ENCODE data around the gene XPNPEP2.

The XPNPEP2 gene

GRCh38 chrX:129738466-129739308 lies at the start of gene XPNPEP2:
TSS of gene XPNPEP2 (plus strand) at chrX:129738979. CDS start at chrX:129739214, 235 bp downstream.
- DNase-seq (ENCODE audit: low read depth), result peak; percentile 79

DNA sequence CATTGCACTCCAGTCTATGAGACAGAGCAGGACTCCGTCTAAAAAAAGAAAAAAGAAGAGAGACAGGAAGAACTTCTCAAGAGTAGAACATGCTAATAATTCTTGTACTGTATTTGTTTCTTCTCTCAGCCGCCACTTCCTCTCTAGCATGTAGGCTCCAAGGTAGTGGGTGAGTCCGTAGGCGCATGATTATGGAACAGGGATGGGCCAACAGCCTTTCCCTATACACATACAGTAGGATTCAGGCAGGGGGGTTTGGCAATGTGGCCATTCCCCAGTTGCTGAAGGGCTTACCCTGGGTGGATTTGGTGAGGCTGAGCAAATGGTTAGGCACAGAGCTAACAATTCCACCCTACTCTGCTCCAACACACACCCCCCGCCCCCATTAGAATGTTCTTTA lies 49.0 kb upstream of the XPNPEP2 start:
- DNase-seq (ENCODE audit: low read depth), result no peak

- peak; percentile 43 for DNase-seq (ENCODE audit: low read depth)
These were observed 48.3 kb upstream of the XPNPEP2 start for GRCh38 chrX:129690435-129690834.

- DNase-seq (ENCODE audit: low read depth), result no peak
These were observed 45.4 kb upstream of the XPNPEP2 start for GRCh38 chrX:129693354-129693753.

DNA sequence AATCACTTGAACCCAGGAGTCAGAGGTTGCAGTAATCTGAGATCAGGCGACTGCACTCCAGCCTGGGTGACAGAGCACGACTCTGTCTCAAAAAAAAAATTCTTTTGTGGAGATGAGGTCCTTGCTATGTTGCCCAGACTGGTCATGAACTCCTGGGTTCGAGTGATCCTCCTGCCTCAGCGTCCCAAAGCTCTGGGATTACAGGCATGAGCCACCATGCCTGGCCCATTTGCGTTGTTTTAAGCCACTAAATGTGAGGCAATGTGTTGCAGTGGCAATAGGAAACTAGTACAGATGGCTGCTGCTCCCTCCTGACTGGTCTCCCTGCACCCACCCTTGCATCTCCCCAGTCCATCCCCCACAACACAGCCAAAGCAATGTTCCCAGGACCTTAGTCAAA lies 44.0 kb upstream of the XPNPEP2 start:
- no peak for DNase-seq (ENCODE audit: low read depth)

- DNase-seq (ENCODE audit: low read depth), result no peak
These were observed 43.2 kb upstream of the XPNPEP2 start for GRCh38 chrX:129695535-129695934.

GRCh38 chrX:129695937-129696336 lies 42.8 kb upstream of the XPNPEP2 start:
- DNase-seq (ENCODE audit: low read depth), result no peak

DNA sequence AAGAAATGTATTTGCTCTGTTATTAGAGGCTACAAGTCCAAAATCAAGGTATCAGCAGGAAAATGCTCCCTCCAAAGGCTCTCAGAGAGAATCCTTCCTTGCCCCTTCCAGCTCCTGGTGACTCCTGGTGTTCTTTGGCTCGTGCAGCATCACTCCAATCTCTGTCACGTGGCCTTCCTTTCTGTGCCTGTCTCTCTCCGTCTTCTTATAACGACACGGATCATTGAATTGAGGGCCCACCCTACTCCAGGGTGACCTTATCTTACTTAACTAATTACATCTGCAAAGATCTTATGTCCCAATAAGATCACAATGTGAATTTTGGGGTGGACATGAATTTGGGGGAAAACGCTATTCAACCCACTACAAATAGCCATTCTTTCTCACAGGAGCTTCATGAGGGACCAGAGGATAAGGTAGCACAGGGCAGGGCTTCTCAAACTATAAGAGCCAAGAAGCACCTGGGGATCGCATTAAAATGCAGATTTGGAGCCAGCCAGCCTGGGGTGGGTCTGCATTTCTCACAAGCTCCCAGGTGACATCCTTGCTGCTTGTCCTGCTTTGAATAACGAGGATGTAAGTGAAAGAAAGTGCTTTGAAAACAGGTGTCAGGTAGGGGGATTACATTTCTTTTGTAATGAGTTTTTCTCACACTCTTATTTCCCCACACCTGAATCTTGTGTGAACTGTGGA lies 42.2 kb upstream of the XPNPEP2 start:
- DNase-seq (ENCODE audit: low read depth), result no peak

- DNase-seq (ENCODE audit: low read depth), result no peak
These were observed 41.5 kb upstream of the XPNPEP2 start for GRCh38 chrX:129697204-129697829.

DNA sequence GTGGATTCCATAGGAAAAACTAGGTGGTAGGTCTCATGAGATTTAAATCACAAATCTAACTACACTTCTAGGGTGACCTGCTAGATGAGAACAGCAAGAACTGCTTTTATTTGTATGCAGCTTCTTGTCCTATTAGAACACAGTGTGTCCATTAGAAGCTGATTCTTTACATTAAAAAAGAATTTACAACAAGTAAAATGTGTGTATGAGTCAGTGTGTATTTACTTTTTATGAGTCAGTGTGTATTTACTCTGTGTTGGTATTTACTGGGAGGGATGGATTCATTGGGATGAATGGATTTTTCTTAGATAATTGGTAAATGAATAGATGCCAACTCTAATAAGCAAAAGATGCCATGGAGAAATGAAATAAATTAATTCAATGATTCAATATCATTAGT lies 40.6 kb upstream of the XPNPEP2 start:
- DNase-seq (ENCODE audit: low read depth), result no peak

DNA sequence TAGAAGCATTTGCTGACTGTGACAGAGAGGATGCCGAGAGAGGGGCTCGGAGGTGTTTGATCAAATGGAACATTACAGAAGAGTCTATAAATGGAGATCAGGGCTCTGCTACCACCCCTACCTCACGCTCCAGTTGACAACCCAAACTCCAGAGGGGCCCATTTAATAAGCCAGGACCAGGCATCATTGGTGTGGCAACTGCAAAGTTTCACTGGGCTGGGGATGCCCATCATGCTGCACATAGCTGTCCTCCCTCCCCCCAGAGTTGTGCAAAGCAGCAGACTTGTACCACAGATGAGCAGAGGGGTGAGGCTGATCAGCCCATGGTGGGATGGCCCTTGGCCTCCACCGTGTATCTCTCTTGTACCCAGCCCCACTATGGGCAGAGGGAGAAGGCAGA lies 38.2 kb upstream of the XPNPEP2 start:
- DNase-seq (ENCODE audit: low read depth), result no peak

DNA sequence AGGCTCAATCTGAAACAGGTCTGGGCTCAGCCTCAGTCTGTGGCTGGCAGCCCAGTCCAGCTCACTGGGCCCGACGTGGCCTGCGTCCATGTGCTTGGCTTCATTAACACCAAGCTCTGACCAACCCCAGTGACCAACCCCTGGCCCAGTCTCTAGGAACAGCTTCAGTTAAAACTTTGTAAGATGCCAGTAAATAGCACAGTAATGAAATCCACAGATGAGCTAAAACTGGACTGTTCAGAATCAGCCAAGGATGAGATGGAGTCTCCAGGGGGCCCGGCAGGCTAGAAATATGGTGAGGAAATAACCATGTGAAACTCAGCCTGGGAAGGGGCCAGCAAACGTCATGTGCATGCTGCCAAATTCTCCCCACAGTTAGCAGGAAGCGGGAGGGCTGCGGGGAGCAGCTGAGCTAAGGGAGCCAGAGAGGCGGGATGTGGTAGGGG lies 37.1 kb upstream of the XPNPEP2 start:
- peak; percentile 93 for DNase-seq (ENCODE audit: low read depth)

GRCh38 chrX:129704491-129704890 lies 34.3 kb upstream of the XPNPEP2 start:
- DNase-seq (ENCODE audit: low read depth), result no peak

DNA sequence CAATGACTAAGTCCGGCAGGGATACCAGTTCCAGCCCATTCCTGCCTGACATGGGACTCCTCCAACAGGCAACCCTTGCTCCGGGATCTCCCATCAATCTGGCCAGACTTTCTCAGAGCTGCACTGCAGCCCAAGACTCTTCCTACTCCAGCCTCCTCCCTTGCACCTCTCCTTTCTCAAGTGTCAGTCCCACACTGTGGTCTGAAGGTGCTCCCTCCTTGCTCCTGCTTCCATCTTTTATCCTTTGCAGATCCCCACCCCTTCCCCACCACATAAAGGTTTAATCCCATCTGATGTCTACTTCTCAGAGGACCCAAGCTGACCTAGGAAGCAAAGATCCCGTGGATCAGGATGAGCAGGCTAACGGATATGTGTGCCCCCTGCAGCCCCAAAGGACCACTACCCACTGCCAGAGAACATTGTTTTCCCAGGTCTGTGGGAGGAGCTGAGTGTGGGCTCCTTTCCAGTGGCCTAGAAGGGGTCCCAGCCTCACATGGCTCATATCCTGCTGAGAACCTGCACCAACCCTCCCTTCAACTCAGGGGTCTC lies 33.3 kb upstream of the XPNPEP2 start:
- DNase-seq (ENCODE audit: low read depth), result no peak

GRCh38 chrX:129705988-129706387 lies 32.8 kb upstream of the XPNPEP2 start:
- DNase-seq (ENCODE audit: low read depth), result no peak

- peak; percentile 58 for DNase-seq (ENCODE audit: low read depth)
These were observed 32.2 kb upstream of the XPNPEP2 start for GRCh38 chrX:129706400-129707072.

GRCh38 chrX:129714581-129714980 lies 24.2 kb upstream of the XPNPEP2 start:
- DNase-seq (ENCODE audit: low read depth), result no peak

- no peak for DNase-seq (ENCODE audit: low read depth)
These were observed 22.3 kb upstream of the XPNPEP2 start for GRCh38 chrX:129716507-129716906.

GRCh38 chrX:129717892-129718291 lies 20.9 kb upstream of the XPNPEP2 start:
- peak; percentile 81 for DNase-seq (ENCODE audit: low read depth)

DNA sequence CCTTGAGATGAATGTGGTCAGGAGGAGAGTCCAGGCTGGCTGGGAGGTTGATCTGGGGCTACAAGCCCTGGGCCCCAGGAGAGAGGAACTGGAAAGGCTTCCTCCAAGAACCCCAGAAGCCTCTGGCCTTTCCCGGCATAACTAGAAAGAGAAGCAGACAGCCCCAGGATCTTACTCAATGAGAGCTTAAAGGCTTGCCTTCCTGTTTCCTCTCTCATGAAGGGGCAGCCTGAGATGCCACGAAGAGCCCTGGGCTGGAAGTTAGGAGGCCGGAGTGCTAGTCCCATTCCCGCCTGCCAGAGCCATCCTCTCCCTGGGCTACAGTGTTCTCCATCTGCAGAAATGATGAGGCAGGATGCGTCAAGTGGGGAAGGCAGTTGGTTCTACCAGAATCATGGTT lies 20.1 kb upstream of the XPNPEP2 start:
- DNase-seq (ENCODE audit: low read depth), result no peak

DNA sequence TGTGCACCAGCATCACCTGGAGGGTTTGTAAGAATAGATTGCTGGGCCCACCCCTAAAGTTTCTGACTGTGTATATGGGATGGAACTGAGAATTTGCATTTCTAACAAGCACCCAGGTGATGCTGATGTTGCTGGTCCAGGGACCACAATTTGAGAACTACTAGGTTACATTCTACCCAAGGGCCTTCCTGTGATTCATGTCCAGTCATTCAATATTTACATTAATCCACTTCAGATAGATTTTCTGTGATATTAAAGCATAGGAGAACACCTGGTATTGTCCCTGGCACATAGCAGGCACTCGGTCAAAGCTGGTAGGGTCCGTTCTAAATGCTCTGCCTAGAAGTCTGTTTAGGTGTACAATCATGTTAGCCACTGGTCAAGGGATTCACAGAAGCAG lies 19.5 kb upstream of the XPNPEP2 start:
- no peak for DNase-seq (ENCODE audit: low read depth)

DNA sequence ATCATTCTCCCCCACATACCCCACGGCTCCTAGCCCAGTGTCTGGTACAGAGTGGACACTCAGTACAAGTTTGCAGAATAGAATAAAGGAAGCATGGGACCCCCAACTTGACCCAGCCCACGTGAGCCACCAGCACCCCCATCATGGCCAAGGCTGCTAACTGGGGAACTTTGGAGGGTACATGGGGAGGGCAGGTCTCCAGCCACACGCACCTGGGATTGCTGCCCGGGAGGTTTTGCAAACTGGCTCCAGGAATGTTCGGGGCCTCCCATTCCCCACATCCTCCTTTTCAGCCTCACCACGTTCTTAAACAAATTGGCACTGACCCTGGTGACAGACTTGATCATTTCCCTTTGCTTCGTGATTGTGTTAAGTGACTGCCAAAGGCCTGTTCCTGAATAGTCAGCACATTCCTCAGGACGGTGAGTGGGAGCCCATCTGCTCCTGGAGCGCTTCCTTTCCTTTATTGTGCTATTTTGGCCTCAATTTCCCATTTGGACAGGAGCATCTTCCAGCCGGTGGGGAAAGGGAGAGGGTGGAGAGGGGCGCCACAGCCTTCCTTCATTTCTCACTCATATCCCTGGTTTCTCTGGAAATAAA lies 18.7 kb upstream of the XPNPEP2 start:
- DNase-seq (ENCODE audit: low read depth), result no peak

All from fibroblast of gingiva (primary cell).